Activated CD4-positive, alpha-beta T cell treated with anti-CD3 and anti-CD28 coated beads, Interleukin-2, amount 10 ng/mL, durations not matched to agents 24 days and 14 days (primary cell): Measurements from ENCODE around the gene ITGAX. TPM values are rescaled to one million over a fixed set of nuclear protein-coding genes. Genes with fewer than 3 reads are reported as not detected.

ENCODE experiments used
- DNase-seq: peaks from one replicate; pipeline ENCODE4 v3.0.0; 2022
- H3K27ac Mint-ChIP-seq: one replicate; pipeline ENCODE4 v1.8.0; 2022; ENCODE audit warnings: mild to moderate bottlenecking, mixed read lengths
- H3K27me3 Mint-ChIP-seq: one replicate; pipeline ENCODE4 v1.8.0; 2022; ENCODE audit warnings: mixed read lengths
- H3K36me3 Mint-ChIP-seq: one replicate; pipeline ENCODE4 v1.8.0; 2022; ENCODE audit warnings: low read depth, mild to moderate bottlenecking, mixed read lengths
- H3K4me1 Mint-ChIP-seq: one replicate; pipeline ENCODE4 v1.8.0; 2021; ENCODE audit warnings: mixed read lengths
- H3K4me3 Mint-ChIP-seq: one replicate; pipeline ENCODE4 v1.8.0; 2022; ENCODE audit warnings: mild to moderate bottlenecking, moderate library complexity, mixed read lengths
- H3K9me3 Mint-ChIP-seq: one replicate; pipeline ENCODE4 v1.8.0; 2021; ENCODE audit warnings: mixed read lengths
- intact Hi-C: fragments of 100-400 bp; cut with micrococcal nuclease; formaldehyde crosslinking; loops from one replicate; pipeline ENCODE4 v1.15.1; 2023
- total RNA-seq: library from RNA; stranded (reverse); gene quantifications from 2 replicates; pipeline ENCODE4 v1.2.3, GENCODE V29; 2022

The ITGAX gene
- total RNA-seq, 1 donor from 2014 or later, result 45.9 TPM

- no peaks in the 10 kb centered on the region for H3K36me3 Mint-ChIP-seq
These were observed 75.5 kb downstream of the ITGAX start for GRCh38 chr16:31430380-31431052.

More at GRCh38 chr16:31430380-31431052, 75.5 kb downstream of the ITGAX start:
- DNase-seq, result no peak
- Mint-ChIP-seq H3K27me3 (no peaks in the 10 kb centered on the region), H3K9me3 (no peaks in the 10 kb centered on the region), H3K4me1 (peaks cover 7% of the 10 kb centered on the region), H3K4me3 (no peak overlapping the region), H3K27ac (peak overlapping the region; percentile 42)
- intact Hi-C loops, result no loop called here

Other genes starting within 250 kb of the ITGAX start
- gene BCKDK, start 246.8 kb upstream of the ITGAX start, total RNA-seq, result 44.3 and 44.9 TPM in 2 replicates
- gene KAT8, start 237.5 kb upstream of the ITGAX start, total RNA-seq, result 56.9 and 63.3 TPM in 2 replicates
- not detected in 2 replicates for gene PRSS8, start 219.4 kb upstream of the ITGAX start, total RNA-seq
- gene PRSS36, start 205.1 kb upstream of the ITGAX start, total RNA-seq, result 0.33 and 0.59 TPM in 2 replicates
- gene FUS, start 175.0 kb upstream of the ITGAX start, total RNA-seq, result 936 and 955 TPM in 2 replicates
- gene PYCARD, start 152.4 kb upstream of the ITGAX start, total RNA-seq, result 15.6 and 17.1 TPM in 2 replicates
- gene TRIM72, start 141.1 kb upstream of the ITGAX start, total RNA-seq, result 0.05 and 0.09 TPM in 2 replicates
- gene PYDC1, start 138.0 kb upstream of the ITGAX start, total RNA-seq, result not detected in 2 replicates
- 16.8 and 18.2 TPM in 2 replicates for gene ITGAM, start 95.2 kb upstream of the ITGAX start, total RNA-seq
- not detected in 2 replicates for gene ITGAD, start 38.2 kb downstream of the ITGAX start, total RNA-seq
- gene COX6A2, start 73.2 kb downstream of the ITGAX start, total RNA-seq, result not detected in 2 replicates
- 0.09 and 0.16 TPM in 2 replicates for gene ZNF843, start 87.6 kb downstream of the ITGAX start, total RNA-seq
- 9.9 and 10.5 TPM in 2 replicates for gene ARMC5, start 104.3 kb downstream of the ITGAX start, total RNA-seq
- gene TGFB1I1, start 117.0 kb downstream of the ITGAX start, total RNA-seq, result 0.49 and 1.5 TPM in 2 replicates
- gene SLC5A2, start 127.9 kb downstream of the ITGAX start, total RNA-seq, result not detected in 2 replicates
- gene RUSF1, start 153.2 kb downstream of the ITGAX start, total RNA-seq, result 40.9 and 41.1 TPM in 2 replicates
- not detected in 2 replicates for gene AHSP, start 172.7 kb downstream of the ITGAX start, total RNA-seq